Head of caudate nucleus (tissue), 42 donors: ENCODE measurements around the gene C2CD2.

Source experiments
- DNase-seq, 42 donors: peaks; one replicate each; pipeline versions ENCODE4 v3.0.0 to v3.0.0-alpha.2; 2020 to 2021; ENCODE audit warnings: mixed read lengths in 7 of 42
- intact Hi-C: fragments of 100-400 bp; cut with DNase I; formaldehyde crosslinking; loops from one replicate; pipeline ENCODE4 v1.15.0; 2022

Gene C2CD2

DNA sequence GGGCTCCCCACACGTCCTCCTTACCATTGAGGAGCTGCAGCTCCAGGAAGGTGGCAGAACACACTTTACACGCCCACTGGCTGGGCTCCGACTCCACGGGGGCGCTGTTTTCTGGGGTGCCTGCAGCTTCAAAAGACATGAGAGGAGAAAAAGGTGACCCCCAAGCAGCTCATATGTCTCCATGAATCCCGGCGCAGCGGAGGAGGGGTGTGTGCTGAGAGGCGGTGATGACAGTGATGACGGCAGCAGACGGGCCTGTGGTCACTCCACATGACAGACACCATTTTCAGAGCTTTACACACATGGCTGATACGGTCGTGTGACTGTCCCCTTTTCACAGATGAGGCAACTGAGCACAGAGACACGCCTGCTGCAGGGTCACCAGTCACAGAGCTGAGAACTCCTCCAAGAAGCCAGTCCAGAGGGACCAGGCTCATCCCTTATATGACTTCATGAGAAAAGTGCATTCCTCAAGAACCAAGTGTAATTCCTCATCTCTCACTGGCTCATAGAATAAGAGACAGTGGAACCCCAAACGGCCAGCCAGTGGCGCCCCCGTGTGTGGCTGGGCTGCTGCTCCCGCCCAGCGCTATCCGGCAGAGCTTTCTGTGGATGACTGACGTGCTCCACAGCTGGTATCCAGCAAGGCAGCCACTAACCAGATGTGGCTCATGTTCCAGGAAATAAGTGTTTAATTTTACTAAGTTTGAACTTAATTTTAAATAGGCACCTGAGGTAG lies 106.6 kb downstream of the C2CD2 start:
- intact Hi-C loops, result no loop called here
- no peak for DNase-seq

DNA sequence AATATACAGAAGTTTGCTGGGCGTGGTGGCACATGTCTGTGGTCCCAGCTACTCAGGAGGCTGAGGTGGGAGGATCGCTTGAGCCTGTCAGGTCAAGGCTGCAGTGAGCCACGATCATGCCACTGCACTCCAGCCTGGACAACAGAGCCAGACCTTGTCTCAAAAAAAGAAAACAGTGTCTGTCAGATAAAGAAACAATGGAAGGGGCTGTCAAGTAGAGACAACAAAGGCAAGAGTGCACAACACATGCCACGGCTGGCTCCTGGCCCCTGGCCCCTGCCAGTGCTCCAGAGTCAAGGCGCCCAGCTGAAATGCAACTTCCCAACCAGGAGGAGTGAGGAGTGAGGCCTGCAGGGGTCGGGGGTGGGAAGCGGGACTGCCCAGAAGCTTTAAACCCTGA lies 107.3 kb downstream of the C2CD2 start:
- intact Hi-C loops, result no loop called here
- DNase-seq, result no peak

DNA sequence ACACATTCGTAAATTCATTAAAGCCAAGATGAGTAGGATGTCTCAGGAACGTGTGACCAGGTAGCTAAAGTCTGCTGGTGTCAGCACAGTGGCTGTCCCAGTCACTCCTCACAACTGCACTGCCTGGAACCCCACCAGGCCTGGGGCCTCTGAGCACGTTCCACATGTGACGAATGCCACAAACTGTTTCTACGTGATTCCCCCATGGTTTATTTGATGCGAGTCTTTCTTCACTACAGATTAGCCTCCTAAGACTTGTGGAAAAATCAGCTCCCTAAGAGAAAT lies 107.8 kb downstream of the C2CD2 start:
- intact Hi-C loops, result no loop called here
- DNase-seq, result no peak

DNA sequence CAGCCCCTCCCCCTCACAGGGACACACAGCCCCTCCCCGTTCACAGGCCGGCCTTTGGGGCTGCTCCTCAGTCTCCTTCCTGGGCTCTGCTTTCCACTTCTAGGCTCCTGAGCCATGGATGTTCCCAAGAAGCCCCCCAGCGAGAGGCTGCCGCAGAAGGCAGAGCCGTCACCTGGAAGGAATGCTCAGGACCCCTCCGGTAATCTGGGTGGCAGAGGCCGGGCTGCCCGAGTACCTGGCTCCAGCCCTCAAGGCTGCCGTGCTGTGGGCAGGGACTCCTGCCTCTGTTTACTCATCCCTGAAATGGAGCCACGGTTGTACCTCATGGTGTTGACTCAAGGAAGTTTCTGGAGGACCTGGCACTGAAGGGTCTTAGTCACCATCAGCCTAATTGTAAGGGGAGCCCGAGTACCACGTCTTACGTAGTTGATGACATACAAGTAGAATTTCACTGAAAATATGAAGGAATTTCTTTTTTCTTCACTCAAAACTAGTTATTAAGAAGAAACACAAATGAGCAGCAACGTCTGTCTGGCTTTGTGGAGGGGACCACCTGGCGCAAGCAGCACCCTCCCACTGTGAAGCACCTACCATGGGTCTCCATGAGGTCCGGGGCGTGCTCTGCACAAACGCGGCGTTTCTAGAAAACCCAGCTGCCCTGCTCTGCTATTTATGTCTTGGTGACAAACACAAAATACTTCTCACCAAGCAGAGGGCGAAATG lies 108.3 kb downstream of the C2CD2 start:
- DNase-seq, result no peak
- intact Hi-C loops, result no loop called here

DNA sequence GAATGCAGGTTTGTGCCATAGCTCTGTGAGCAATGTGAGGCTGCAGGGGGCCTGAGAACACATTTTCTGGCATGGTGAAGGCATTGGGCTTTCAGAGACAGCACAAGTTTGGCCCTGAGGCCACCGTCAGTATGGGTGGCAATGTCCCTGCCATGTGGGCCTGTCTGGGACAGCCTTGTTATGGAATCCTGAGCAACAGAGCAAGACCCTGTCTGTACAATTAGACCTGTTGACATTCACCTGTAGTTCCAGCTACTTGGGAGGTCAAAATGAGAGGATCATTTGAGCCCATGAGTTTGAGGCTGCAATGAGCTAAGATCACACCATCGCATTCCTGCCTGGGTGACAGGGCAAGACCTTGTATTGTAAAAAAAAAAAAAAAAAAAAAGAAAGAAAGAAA lies 110.2 kb downstream of the C2CD2 start:
- no peak for DNase-seq
- intact Hi-C loops, result no loop called here

DNA sequence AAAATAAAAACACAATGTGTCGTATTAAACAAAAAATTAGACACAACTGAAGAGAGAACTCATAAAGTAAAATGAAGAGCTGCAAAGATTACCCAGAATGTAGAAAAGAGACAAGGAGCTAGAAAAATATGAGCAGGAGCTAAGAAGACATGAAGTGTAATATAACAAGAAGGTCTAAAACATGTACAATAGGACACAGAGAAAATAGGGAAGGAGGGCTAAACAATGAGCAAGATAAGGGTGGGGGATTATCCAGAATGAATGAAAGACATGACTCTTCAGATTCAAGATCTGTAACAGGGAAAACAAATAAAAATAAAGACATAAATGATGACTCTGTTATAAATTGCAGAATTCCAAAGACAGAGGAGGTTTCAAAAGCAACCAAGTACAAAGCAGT lies 112.9 kb downstream of the C2CD2 start:
- DNase-seq, result no peak
- intact Hi-C loops, result no loop called here

DNA sequence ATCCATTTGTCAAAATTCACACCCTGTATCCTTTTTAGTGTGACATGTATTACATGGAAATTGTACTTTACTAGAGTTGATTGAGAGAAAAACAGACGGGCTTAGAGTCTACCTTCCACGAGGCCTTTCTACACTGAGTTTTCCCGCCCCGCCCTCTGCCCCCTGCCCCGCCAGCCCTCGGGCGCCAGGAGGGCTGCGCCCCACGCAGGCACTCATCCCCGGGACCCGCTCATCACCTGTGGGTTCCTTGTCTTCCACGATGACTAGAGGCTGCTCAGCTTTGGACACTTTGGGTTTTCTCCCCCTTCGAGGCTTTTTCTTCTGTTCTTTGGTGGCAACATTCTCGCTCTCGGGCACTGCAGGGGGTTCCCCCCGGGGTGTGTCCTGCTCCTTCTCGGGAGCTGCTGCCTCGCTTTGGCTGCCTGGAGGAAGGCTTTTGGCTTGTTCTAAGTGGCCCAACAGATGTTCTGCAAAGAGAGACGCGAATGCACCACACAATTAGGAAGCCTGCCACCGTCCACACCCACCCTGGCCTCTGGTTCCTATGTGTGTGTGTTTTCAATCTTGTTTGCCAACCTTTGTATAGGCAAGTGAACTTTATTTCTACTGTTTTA lies 114.3 kb downstream of the C2CD2 start:
- DNase-seq, result peak in 1 of 42 donors; percentile 25
- intact Hi-C loops, result loop anchor here (10.0 kb wide), 1 partner anchor 55 kb away; no protein-coding TSS in a partner anchor

DNA sequence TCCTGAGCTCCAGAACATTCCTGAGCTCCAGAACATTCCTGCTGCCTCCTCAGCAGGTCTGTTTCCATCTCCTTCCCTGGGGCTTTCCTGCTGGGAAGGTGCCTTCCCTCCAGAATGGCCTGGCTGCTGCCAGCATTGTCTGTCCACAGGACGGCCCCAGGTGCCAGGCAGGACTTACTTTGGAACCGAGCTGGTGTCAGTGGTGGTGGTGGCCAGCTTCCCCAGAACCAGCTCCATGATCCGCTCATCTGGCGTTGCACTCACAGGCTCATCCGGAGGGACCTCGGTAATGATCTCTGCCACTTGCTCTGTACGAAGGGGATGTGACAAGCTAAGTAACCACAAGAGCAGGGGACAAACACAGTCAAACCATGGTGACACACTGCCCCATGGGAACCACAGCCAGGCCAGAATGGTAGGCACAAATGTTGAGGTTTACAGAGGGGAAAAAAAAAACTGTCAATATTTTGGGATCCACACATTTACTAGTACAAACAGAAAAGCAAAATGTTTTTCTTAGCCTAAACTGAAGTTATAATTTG lies 116.0 kb downstream of the C2CD2 start:
- DNase-seq, result peak in 2 of 42 donors; percentile 23 to 28
- intact Hi-C loops, result loop anchor here (10.0 kb wide), 1 partner anchor 57 kb away; no protein-coding TSS in a partner anchor

DNA sequence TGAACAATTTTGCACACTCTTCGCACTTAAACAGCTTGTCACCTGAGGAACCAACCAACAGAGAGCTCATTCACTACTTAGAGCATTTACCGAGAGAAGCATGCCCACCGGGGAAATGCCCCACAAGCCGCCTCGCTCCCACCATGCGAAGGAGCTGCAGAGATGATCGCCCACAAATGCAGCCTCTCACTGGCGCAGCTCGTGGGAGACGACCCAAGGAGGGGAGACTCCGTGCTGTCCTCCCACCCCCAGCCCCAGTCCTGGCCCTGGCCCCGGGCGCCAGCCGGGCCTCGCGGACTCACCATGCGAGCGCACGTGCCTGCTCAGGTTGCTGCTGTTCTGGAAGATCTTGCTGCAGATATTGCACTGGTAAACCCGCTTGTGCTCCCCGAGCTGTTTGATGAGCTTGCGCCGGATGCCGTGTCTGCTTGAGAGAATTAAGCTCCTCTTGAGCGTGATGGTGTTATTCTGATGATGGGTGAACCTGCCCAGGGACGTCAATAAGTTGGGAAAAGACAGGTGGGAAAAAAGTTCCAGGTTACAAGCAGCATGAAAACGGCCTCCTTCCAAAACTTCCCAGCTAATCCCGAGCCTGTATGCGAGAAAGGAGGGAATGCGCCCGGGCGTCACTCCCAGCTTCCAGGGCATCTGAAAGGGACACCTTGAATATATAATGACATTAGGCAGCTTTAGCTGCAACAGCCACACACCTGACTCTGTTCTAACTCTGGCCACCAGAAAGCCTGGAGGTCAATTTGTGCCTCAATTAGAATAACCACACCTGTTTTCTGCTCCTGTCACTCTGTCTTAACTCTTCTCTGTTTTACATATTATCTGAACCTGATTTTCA lies 117.4 kb downstream of the C2CD2 start:
- intact Hi-C loops, result loop anchor here (10.0 kb wide), 1 partner anchor 58 kb away; no protein-coding TSS in a partner anchor
- peak in 1 of 42 donors; percentile 27 for DNase-seq

DNA sequence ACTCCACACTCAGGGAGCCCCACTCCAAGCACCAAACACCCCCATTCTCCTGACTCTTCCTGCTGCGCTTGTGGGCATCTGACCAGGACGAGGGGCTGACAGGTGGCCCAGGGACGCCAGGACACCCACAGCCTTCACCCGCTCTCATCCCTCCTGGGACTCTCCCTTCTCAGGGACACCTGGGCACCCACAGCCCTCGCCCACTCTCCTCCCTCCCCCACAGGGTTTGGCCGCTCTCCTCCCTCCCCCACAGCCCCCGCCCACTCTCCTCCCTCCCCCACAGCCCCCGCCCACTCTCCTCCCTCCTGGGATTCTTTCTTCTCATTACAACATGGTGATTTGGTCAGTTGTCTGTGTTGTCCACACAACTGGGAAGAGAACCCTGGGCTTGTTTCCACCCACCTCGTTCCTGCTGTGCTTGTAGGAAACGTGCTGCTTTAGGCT lies 118.1 kb downstream of the C2CD2 start:
- DNase-seq, result no peak

More for the DNA sequence above, 118.1 kb downstream of the C2CD2 start:
- intact Hi-C loops, result loop anchor here (10.0 kb wide), 1 partner anchor 59 kb away; no protein-coding TSS in a partner anchor
